HG02938 (cell line): ENCODE measurements around the gene LRRN4.
"Not testable (repeated sequence)": the region's sequence is repeated elsewhere in the genome, so short reads cannot be mapped to it uniquely, and the experiment has no call there.

ENCODE experiments used
- ATAC-seq: cut with Tn5 transposase; IDR thresholded peaks from one replicate; pipeline ENCODE4 v1.9.1; 2021; ENCODE audit warnings: mild to moderate bottlenecking, moderate library complexity; ENCODE audit not compliant: unreplicated experiment

The LRRN4 gene

GRCh38 chr20:6060213-6060612 is 6.4 kb upstream of the LRRN4 start:
- no peak for ATAC-seq

- no peak for ATAC-seq
Observed at GRCh38 chr20:6058684-6059295, 4.9 kb upstream of the LRRN4 start.

DNA sequence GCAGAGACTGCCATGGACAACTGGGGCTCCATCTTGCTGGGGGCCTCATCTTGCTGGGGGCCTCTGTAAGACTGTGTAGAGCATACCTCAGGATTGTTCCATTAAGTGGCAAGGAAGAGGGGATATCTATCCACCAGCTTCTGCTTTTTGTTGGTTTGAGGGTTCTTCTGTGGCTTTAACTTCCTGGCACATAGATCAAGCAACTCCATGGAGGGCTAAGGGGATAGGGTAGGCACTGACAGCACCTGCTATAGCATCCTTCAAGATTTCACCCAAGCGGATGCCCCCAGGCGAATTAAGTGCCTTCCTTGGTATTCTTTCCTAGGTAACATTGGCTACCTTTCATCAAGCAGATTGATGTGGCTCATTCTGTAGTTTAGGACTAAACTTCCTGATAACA is 3.8 kb upstream of the LRRN4 start:
- ATAC-seq: no peak

DNA sequence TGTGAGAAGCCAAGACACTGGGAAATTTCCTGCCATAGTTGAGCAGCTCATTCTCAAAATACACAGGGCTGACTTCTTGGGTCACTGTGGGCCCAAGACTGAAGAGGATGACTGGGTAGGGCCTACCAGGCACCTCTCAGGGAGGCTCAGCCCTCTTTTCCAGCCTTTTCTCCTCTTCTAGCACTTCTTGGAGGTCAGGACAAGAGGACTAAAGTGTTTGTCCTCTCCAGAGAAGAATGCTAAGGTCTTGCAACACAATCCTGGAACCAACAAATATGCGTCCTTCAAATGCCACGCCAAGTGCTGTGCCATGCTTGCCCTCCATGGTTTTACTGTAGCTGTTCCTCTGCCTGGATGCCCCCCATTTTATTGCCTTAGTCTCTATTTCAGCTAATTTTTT is 3.3 kb upstream of the LRRN4 start:
- ATAC-seq: no peak

- no peak for ATAC-seq
Observed at GRCh38 chr20:6055981-6056569, 2.2 kb upstream of the LRRN4 start.

DNA sequence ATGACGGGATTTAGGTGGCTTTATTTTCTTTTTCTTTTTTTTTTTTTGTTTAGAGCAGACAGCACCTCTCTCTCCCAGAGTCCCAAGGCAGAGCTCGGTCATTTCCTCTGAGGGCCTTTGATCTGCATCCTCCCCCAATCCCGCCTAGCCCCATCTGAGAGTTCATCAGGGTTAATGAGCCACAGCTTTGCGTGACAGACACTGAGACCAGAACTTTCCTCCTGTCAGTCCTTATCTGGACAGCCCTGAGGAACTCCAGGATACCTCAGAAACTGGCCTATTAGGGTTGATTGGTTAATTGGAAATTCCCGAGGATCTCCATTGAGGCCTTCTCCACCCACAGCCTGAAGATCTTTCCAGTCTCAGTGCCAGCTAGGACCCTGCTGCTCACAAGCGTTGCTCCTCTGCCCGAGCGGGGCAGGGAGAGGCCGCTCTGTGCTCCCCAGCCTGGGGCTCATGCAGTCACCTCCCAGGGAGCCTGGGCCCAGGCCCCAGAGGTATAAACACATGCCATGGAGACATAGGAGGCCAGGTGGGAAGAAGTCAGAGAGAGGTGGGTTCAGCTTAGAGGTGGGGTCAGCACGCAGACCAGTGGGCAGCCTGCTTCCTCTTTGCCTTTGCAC is 1.4 kb upstream of the LRRN4 start:
- no peak for ATAC-seq

- ATAC-seq: not testable (repeated sequence)
Observed at GRCh38 chr20:6054689-6055051, 810 bp upstream of the LRRN4 start.

DNA sequence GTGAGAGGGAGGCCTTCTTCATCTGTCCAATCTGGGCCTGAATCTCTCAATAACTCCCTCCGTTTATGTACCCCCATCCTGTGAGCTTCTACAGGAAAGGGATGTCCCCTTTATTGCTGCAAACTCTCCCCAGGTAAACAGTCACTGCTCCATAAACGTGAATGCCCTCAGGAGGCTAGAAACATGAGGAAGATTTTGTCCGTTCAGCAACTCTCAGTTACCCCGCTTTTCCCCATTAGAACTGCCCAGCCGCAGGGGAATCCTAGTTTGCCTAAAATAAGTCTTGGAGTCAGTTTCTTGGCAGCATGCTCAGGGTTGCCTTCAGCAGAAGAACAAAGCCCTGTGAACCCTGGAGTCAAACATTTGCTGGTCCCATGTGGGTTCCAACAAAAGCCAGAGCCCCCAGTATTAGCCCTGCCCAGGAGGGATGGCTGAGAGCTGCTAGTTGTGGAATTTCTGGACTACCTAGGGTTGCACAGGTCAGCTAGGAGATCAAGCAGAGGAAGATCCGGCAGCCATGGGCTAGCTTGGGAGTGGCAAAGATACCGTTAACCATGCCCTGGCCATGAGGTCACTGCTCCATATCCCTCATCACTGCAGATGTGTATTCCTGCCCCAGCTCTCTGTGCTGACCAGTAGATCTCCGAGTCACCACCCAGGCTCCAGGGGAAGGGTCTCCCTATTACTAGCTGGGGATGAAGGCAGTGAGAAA is 640 bp downstream of the LRRN4 start:
- no peak for ATAC-seq

- no peak for ATAC-seq
Observed at GRCh38 chr20:6051505-6051904, 2.4 kb downstream of the LRRN4 start.

- no peak for ATAC-seq
Observed at GRCh38 chr20:6048391-6048790, 5.5 kb downstream of the LRRN4 start.

DNA sequence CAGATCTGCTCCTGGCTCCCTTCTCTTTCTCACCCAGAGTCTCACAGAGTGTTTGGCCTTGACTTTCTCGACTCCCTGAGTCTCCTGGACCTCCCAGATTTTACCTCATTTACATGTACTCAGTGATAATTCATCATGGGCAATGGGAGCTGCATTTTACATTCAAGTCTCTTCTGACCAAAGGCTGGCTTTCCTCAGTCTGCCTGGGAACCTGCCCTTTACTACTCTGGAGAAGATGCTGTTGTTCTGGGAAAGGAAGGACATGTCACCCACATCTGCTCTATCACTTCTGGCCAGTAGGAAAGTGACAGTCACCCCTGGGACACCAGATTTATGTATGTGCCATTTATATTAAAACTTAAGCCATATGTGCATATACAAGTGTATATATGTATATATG is 7.4 kb downstream of the LRRN4 start:
- no peak for ATAC-seq

DNA sequence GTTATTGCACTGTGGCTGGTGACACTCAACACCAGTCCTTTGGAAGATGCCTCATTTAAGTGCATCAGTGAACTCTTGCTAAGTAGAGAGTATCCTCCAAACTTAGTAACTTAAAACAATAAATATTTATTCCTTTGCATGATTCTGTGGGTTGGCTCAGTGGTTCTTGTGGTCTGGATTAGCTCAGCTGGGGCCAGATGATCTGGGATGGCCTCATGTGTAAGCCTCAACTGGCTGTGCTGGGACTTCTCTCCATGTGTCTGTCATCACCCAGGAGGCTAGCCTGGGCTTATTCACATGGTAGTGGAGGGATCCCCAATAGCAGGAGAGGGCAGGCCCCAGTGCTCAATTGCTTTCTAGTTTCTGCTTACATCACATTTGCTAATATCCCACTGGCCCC is 8.3 kb downstream of the LRRN4 start:
- ATAC-seq: no peak

GRCh38 chr20:6044115-6044514 is 9.7 kb downstream of the LRRN4 start:
- no peak for ATAC-seq

- no peak for ATAC-seq
Observed at GRCh38 chr20:6041808-6042265, 12.0 kb downstream of the LRRN4 start.

GRCh38 chr20:6040958-6041807 is 12.7 kb downstream of the LRRN4 start:
- ATAC-seq: no peak

GRCh38 chr20:6040540-6040939 is 13.3 kb downstream of the LRRN4 start:
- ATAC-seq: no peak

DNA sequence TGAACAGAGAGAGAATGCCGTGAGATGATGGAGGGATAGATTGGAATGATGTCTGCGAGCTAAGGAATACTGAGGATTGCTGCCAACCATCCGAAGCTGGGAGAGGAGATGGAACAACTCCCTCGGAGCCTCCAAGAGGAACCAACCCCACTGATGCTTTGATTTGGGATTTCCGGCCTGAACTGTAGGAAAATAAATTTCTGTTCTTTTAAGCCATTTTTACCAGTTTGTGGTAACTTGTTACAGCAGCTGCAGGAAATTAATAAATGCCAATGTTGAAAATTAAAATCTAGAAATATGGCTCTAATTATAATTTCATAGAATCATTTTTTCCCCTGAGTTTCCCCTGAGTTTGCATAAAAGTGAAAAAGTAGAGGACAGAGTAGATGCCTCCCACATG is 14.1 kb downstream of the LRRN4 start:
- ATAC-seq: no peak

DNA sequence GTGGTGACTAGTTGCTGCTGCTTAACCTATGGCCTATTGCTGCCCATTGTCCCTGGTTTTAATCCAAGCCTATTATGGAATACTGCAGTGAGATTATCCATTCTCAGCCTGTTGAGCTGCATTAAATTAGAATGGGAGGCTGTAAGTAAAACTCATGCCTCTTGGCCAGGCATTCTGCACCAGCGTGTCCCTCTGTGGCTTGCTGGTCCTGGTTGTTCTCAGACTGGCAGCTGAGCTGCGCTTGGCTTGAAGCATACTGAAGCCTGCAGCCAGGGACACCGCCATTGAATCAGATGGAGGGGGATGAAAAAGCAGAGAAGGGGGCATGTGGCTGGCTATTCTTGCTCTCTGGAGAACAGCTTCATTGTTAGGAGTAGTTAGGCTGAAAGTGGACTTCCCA is 15.6 kb downstream of the LRRN4 start:
- ATAC-seq: no peak

GRCh38 chr20:6037082-6037481 is 16.8 kb downstream of the LRRN4 start:
- ATAC-seq: no peak

- ATAC-seq: no peak
Observed at GRCh38 chr20:6036213-6036612, 17.6 kb downstream of the LRRN4 start.
